GM19468 (cell line): ENCODE results near the gene FOLR3.
A peak's percentile ranks its signal among the peaks of the same experiment; 100 is the strongest.
"Not testable (repeated sequence)": the region's sequence is repeated elsewhere in the genome, so short reads cannot be mapped to it uniquely, and the experiment has no call there.

Experiments
- ATAC-seq: cut with Tn5 transposase; IDR thresholded peaks from one replicate; pipeline ENCODE4 v1.9.1; 2021; ENCODE audit warnings: mild to moderate bottlenecking, moderate library complexity, moderate number of reproducible peaks; ENCODE audit not compliant: unreplicated experiment; ENCODE audit errors: extremely low read depth

FOLR3 gene

DNA sequence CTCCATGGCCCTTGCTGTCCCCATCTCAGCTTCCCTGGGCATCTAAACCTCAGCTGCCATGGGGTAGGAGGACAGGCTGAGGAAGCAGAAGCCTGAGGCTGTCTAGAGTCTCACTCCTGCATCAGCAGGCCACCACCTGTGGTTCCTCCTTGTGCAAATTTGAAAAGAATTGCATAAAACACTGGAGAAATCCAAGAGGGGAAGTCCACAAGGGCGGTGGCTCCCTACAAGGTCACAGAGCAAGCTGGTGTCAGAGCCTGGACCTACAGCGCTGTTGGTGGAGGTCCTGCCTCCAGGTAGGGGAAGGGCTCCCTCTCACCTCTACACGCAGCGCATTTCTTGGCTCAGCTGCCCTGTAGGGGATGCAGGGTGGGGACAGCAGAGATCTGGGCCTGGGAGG, at the start of gene FOLR3:
FOLR3 (plus strand) TSS at position 253 of the 400 bp plus-strand sequence. CDS start 228 bp downstream, outside the sequence.
- ATAC-seq: not testable (repeated sequence)

- no peak for ATAC-seq
These were observed 47.3 kb upstream of the FOLR3 start for GRCh38 chr11:72088076-72088808.

GRCh38 chr11:72091292-72091691, 44.2 kb upstream of the FOLR3 start:
- no peak for ATAC-seq

DNA sequence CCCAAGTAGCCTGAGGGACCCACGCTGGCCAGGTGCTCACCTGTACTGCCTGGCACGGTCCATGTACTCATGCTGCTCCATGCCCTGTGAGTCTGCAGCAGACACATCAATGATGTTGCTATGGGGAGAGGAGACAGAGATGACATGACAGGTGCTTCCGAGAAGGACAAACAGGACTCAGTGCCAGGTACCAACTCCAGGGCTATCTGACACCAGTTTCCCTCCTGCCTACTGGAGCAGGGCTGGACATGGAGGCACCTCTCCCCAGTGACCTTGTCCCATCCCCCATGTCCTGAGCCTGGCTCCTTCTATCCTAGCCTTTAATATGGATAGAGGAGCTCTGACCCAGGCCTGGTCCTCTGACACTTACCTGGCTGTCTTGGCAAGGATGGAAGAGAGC, 36.8 kb upstream of the FOLR3 start:
- no peak for ATAC-seq

DNA sequence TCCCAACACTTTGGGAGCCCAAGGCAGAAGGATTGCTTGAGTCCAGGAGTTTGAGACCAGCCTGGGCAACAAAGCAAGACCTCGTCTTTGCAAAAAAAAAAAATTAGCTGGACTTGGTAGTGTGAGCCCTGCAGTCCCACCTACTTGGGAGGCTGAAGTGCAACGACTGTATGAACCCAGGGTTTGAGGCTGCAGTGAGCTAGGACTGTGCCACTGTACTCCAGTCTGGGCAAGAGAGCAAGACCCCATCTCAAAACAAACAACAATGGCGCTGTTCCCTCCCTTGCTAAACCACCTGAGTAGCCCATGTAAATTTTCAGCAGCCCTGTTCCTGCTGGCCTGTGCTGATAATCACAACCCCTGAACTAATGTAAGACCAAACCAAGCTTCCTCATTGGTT, 35.5 kb upstream of the FOLR3 start:
- no peak for ATAC-seq

- no peak for ATAC-seq
These were observed 35.1 kb upstream of the FOLR3 start for GRCh38 chr11:72100462-72100861.

GRCh38 chr11:72102162-72102561, 33.4 kb upstream of the FOLR3 start:
- ATAC-seq: no peak

DNA sequence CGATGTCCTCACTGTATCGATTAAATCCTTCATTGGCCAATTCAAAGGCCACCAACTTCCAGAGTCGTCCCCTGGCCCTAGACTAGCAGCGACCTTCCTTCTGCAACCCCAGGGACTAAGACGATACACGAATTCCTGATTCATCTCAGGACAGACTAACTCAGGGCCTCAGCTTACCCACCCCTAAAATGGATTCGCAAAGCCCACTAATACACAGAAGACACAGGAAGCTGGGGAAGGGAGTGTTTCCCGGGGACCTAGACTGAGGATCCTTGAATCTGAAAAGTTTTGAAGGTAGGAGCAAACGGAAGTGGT, 32.9 kb upstream of the FOLR3 start:
- no peak for ATAC-seq

DNA sequence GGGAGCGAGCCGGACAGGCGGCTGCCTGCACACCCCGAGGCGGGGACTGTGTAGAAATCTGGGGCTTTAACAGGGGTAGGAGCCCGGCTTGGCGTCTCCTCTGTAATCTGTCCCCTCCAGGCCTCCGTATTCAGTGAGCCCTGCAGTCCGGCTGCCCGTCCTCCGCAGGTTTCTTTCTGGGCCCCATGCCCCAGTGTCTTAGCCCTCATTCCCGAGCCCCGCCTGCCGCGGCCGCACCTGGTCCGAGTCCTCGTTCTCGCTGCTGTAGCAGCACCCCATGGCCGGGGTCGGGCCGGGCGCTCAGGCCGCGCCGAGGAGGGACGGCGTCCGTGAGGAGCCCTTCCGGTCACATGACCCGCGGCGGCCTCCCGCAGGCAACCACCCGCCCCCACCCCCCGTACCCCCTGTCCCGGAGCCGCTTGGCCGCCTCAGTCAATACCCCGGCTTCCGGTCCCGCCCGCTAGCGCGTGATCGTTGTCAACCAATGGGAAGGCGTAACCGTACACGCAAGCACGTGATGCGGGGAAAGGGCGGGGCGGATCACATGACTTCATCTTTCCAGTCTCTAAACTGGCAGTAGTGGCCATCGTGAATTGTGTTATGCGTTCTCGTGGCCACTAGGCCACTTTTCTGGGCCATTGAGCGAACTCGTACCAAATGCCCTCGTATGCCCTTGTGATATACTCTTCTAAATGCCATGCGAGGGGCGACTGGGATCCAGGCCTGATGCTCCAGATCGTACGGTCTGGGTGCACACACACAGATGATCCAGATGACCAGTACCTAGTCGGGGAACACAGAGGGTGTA, 32.4 kb upstream of the FOLR3 start, which contains the start of gene LAMTOR1:
LAMTOR1 (minus strand) TSS at position 352 of the 808 bp plus-strand sequence; CDS start at position 279, 73 bp downstream.
- peak; percentile 83 for ATAC-seq

DNA sequence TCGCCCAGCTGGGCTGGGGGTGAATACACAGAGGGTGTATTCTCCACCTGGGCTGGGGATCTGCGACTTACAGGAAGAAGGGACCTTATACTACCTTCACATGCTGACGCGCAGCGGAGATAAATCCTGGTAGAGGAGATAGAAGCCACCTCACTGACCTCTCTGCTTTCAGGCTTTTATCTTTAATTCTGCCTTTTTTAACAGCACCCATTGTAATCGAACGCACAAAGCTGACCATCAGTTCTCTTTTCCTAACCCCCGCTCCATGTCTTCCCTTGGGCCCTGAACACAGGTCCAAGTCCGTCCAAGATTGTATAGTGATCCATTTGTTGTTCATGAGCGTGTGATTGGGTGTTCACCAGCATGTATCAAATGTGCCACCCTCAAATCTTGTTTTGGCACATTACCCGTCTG, 31.8 kb upstream of the FOLR3 start:
- no peak for ATAC-seq

DNA sequence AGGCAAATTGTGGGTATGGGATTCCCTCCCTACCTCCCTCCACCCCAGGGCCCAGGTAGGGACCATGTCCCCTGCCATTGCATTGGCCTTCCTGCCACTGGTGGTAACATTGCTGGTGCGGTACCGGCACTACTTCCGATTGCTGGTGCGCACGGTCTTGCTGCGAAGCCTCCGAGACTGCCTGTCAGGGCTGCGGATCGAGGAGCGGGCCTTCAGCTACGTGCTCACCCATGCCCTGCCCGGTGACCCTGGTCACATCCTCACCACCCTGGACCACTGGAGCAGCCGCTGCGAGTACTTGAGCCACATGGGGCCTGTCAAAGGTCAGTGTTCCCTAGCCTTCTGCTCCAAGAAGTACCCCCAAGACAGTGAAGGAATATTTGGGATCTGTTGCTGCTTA, 29.6 kb upstream of the FOLR3 start, which contains the start of gene TOMT:
TOMT (plus strand) TSS at position 37 of the 400 bp plus-strand sequence; CDS start at position 65, 28 bp downstream.
- no peak for ATAC-seq

- ATAC-seq: no peak
These were observed 24.0 kb upstream of the FOLR3 start for GRCh38 chr11:72111300-72112142.

GRCh38 chr11:72112143-72112977, 23.2 kb upstream of the FOLR3 start, which contains the start of gene ANAPC15:
Gene ANAPC15 (minus strand): TSS chr11:72112695. CDS start chr11:72111276, 1,419 bp downstream.
- ATAC-seq: peak; percentile 81

DNA sequence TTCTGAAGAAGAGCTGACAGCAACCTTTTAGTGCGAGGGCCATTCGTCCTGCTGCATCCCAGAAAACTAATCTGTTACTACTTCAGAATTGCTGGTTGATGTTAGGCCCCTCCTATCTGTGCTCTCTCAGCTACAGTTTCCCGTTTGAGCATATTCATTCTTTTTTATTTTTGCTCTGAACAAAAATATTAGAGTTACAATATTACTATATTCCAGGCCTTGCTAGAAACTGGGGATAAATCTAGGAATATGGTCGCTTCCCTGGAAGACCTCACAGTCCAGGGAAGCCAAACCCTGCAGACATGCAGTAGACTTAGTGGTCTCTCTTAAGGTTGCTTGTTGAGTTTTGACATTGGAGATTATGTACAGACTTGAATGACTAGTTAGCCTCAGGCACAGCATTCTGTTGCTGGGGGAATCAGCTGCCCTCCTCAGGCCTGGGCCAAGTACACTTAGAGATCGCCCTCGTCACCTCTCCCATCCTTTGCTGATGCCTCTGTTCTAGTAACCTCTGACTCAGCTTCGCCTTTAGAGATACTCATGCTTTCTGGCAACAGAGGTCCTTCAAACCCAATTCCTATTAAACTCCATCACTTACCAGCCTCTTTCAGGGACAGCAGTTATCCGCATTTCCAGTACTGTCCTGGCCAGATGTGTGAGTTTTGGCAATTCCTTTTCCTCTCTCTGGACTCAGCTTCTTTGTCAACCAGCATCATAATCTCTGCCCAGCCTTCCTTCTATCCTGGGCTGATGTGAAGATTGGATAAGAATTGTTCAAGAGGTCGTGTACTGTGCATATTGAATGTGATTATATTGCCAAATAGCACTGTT, 22.3 kb upstream of the FOLR3 start:
- ATAC-seq: no peak

GRCh38 chr11:72114570-72114969, 21.0 kb upstream of the FOLR3 start:
- ATAC-seq: no peak

DNA sequence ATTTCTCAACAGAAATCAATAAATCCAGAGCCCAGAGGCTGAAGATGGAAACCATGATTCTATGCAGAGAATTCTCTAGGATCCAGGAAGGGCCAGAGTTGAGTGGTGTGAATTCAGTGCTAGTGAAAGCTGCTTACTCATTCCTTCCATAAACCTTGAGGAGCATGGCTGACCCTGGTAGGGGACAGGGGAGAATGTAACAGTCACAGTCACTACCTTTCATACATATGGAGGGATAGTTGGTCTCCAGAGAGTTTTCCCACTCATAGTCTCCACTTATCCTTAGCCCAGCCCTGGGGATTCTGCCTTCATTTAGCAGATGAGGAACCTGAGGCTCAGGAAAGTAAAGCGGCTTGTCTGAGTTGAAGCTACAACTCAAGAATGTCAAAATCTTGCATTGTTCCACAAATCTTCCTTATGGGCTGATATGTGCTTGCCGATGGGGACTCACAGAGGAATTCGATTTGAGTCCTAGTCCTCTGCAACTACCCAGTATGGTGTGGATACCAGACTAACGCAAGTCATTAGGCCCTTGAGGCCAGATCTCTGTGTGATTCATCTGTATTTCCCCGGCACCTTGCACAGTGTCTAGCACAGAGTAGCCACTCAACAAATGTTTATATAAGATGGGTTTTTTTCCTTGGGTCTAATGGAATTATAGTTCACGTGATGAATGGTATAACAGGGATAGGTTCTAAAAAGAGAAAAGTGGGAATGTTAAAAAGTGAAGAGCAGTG, 19.3 kb upstream of the FOLR3 start:
- no peak for ATAC-seq

DNA sequence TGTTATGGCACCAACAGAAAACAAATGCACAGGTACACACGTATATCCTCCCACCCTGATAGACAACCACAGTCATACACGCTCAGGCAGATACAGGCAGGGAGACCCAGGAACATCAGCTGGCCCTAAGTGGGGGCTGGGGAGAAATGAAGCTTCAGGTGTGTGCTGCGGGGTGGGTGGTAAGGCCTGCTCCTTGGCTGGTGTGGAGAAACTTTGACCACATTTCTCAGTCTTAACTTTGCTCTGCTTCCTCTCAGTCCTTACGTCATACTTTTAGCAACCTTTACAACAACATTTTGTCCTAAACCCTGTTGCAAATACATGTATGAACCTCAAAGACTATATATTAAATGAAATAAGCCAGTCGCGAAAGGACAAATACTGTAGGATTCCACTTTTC, 16.3 kb upstream of the FOLR3 start:
- no peak for ATAC-seq

- ATAC-seq: no peak
These were observed 14.6 kb upstream of the FOLR3 start for GRCh38 chr11:72120930-72121329.
